HG03095 (cell line): ENCODE results near the gene EXT2.

Experiments used
- ATAC-seq: cut with Tn5 transposase; IDR thresholded peaks from one replicate; pipeline ENCODE4 v1.9.1; 2021; ENCODE audit warnings: moderate library complexity; ENCODE audit not compliant: unreplicated experiment

Gene EXT2

GRCh38 chr11:44263738-44264437 is 168.4 kb downstream of the EXT2 start:
- no peak for ATAC-seq

- no peak for ATAC-seq
Observed at GRCh38 chr11:44264438-44264749, 168.9 kb downstream of the EXT2 start.

- ATAC-seq = no peak
Observed at GRCh38 chr11:44264761-44265160, 169.3 kb downstream of the EXT2 start.

GRCh38 chr11:44266056-44266780 is 170.7 kb downstream of the EXT2 start:
- no peak for ATAC-seq

- ATAC-seq = no peak
Observed at GRCh38 chr11:44267006-44267749, 171.7 kb downstream of the EXT2 start.

GRCh38 chr11:44267750-44268613 is 172.5 kb downstream of the EXT2 start:
- no peak for ATAC-seq

GRCh38 chr11:44268614-44269080 is 173.2 kb downstream of the EXT2 start:
- no peak for ATAC-seq

- ATAC-seq = no peak
Observed at GRCh38 chr11:44269369-44270351, 174.2 kb downstream of the EXT2 start.

- ATAC-seq = no peak
Observed at GRCh38 chr11:44270403-44271273, 175.2 kb downstream of the EXT2 start.

GRCh38 chr11:44271286-44271685 is 175.8 kb downstream of the EXT2 start:
- no peak for ATAC-seq

- ATAC-seq = no peak
Observed at GRCh38 chr11:44274404-44274803, 178.9 kb downstream of the EXT2 start.

GRCh38 chr11:44275241-44275640 is 179.8 kb downstream of the EXT2 start:
- no peak for ATAC-seq

- no peak for ATAC-seq
Observed at GRCh38 chr11:44275961-44276550, 180.6 kb downstream of the EXT2 start.

GRCh38 chr11:44277196-44278090 is 182.0 kb downstream of the EXT2 start:
- no peak for ATAC-seq

GRCh38 chr11:44279483-44279882 is 184.0 kb downstream of the EXT2 start:
- no peak for ATAC-seq

GRCh38 chr11:44280257-44280656 is 184.8 kb downstream of the EXT2 start:
- no peak for ATAC-seq

GRCh38 chr11:44281151-44281550 is 185.7 kb downstream of the EXT2 start:
- ATAC-seq = no peak
